ENCODE measurements around the gene EXD1.
"Not testable (repeated sequence)": the region's sequence is repeated elsewhere in the genome, so short reads cannot be mapped to it uniquely, and the experiment has no call there.

Gene EXD1

GRCh38 chr15:41148065-41148464 lies 82.5 kb downstream of the EXD1 start:
- no peak for DNase-seq (ENCODE audit: low read depth in 2 of 2)

- no peak for DNase-seq (ENCODE audit: low read depth in 2 of 2)
Observed at GRCh38 chr15:41139619-41140018, 90.9 kb downstream of the EXD1 start.

- not testable (repeated sequence) for DNase-seq (ENCODE audit: low read depth in 2 of 2)
Observed at GRCh38 chr15:41139112-41139511, 91.4 kb downstream of the EXD1 start.

- DNase-seq (ENCODE audit: low read depth in 2 of 2) = not testable (repeated sequence)
Observed at GRCh38 chr15:41135580-41135979, 95.0 kb downstream of the EXD1 start.

GRCh38 chr15:41133454-41133853 lies 97.1 kb downstream of the EXD1 start:
- no peak for DNase-seq (ENCODE audit: low read depth in 2 of 2)
